ENCODE data around the gene RFXAP.
"Not testable (repeated sequence)": the region's sequence is repeated elsewhere in the genome, so short reads cannot be mapped to it uniquely, and the experiment has no call there.

The RFXAP gene, protein sequence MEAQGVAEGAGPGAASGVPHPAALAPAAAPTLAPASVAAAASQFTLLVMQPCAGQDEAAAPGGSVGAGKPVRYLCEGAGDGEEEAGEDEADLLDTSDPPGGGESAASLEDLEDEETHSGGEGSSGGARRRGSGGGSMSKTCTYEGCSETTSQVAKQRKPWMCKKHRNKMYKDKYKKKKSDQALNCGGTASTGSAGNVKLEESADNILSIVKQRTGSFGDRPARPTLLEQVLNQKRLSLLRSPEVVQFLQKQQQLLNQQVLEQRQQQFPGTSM

DNA sequence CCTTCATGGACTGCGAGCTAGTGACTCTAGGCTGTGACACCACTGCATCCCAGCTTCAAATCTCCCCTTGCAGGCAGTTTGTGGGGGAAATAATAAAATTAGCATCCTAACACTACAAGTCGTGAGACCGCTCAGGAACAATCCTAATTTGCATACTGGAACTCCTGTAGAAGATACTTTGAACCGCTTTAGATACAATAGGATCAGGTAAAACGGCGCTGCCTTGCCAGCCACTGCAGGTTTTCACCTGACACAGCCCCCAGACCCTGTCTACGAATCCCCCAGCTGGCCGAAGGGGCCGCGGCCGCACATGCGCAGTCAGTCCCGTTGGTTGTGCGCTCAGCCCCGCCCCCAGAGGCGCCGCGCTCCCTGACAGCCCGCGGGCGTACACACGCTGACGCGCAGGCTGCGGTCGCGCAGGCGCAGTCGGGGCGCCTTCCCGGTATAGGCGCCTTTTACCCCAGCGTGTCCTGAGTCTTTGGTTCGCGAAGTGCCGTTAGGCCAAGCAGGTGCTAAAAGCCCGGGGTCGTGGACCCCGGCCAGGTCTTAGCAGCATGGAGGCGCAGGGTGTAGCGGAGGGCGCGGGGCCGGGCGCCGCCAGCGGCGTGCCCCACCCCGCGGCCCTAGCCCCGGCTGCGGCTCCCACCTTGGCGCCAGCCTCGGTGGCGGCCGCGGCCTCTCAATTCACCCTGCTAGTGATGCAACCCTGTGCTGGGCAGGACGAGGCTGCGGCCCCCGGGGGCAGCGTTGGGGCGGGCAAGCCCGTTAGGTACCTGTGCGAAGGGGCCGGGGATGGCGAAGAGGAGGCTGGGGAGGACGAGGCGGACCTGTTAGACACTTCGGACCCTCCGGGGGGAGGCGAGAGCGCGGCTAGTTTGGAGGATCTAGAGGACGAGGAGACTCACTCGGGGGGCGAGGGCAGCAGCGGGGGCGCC, at the start of gene RFXAP:
Gene RFXAP, plus strand, starts transcription at position 419 of the 935 bp plus-strand sequence. Its CDS starts 136 bp downstream, at position 555.
- peak; percentile 78 to 86 for DNase-seq (ENCODE audit: low read depth in 2 of 2)

DNA sequence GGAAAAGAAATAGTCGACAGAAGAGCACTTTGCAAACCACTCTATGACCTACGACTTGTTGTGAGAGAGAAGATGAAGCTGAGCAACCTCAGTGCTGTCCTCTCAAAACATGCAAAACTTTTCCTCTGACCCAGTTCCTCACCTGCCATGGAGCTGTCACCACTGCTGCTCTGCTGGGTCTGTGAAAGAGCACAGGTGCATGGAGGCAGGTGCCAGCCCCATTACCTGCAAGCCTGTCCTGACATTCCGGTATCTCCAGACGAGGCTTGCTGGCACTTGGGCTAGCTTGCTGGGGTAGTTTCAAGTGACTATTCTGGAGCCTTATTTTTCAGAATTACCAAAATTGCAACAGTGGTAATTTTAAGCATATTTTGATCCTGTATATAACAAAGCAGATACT, 49.5 kb upstream of the RFXAP start:
- no peak for DNase-seq (ENCODE audit: low read depth in 2 of 2)

DNA sequence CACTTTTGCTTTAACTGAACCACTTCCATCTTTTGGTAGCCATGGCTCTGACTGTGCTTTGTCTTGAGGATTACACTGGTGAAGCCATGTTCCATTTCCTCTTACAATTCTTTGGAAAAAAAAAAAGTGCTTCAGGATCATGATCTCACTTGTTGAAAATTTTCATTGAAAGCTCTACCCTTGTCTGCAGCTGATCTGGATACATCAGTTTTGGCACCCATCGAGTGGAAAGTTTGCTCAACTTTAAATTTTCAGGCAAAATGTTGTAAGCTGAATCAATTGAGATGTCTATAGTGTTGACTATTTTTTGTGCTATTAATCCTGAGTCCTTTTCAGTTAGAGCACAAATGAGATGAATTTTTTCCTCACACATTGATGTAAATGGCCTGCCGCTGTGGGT, 48.3 kb upstream of the RFXAP start:
- DNase-seq (ENCODE audit: low read depth in 2 of 2) = no peak

DNA sequence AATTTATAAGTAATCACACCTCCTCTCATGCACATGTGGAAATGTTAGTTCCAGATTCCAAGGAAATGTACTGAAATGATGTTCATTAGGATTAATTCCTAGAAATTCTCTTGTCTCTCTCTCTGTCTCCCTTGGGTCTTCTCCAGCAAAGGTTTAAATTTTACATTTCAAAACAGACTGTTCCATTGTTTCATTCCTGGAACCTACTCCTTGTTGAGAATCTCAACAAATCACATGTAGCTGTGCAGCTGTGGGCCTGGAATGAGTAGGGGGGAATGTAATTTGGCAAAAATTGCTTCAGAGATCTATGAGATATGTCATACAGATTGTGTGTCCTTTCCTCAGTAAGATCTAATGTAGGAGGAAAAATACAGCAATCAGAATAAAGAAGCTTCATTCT, 46.2 kb upstream of the RFXAP start:
- DNase-seq (ENCODE audit: low read depth in 2 of 2) = no peak

DNA sequence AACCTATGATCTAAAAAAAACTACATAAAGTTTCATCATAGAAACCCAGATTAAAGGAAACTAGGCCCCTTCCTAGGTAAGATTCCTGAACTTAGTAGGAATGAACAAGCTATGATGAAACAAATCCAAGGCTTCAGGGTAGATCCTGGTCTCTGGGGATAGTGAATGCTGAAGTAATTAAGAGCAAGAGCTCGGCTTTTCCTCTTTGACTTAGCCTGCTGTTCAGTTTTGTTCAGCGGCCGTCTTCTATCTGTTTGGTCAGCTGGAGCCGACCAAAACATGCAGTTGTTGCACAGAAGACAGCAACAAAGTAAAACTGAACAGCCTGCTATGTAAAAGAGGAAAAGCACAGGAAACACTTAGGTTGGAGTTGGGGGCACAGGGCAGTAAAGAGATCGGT, 44.1 kb upstream of the RFXAP start:
- no peak for DNase-seq (ENCODE audit: low read depth in 2 of 2)

DNA sequence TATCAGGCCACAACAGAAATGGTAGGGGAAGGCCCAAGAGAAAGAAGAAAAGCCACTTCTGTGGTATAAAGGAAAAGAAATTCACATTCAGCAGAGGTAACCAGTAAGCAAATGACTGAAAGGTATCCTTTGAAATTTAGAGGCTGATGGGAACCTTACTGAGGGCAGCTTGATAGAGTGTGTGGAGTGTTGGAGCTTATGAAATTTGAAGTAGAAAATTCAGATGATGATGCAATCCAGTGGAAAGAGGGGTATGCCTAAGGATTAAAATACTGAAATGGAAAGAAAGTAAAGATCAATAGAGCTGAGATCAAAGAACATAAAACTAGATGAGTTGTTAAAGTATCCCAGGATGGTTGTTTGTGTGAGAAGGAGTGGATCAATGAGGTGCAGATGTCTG, 42.8 kb upstream of the RFXAP start:
- no peak for DNase-seq (ENCODE audit: low read depth in 2 of 2)

DNA sequence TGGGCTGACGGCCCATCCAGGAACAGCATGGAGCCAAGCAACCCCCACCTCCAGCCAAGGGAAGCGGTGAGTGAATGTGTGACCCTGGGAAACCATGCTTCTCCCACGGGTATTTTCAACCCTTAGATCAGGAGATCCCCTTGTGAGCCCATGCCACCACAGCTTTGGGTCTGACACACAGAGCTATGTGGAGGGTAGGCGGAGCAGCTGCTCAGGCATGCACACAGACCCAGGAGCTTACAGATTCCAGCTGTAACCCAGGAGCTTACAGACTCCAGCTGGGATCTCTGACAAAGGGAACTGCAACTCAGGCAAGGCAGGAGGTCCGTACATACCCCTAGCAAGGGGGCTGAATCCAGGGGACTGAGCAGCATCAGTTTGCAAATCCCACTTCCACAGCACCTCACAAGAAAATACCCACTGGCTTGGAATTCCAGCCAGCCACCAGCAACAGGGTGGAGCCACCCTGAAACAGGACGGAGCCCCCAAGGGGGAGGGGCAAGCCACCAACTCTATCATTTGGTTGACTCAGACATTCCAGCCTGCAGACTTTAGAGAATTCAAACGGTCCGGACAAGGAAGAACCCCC, 40.8 kb upstream of the RFXAP start:
- DNase-seq (ENCODE audit: low read depth in 2 of 2) = no peak

DNA sequence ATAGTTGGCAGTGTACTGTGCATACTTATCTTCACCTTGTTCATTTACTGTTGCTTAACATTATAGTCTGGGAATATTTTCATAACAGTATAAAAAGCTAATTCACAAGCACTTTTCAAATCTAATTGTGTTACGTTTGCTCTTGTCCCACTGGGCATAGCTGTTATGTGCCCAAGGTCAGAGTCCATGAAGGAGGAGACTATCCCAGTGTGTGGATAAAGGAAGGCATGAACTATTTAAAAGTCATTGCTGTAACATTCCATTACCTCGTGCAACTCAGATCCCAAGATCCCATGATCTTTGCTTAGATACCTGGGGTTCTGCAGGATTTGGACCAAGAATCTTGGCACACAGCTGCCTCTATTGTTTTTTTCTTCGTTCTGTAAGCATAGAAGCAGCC, 35.1 kb upstream of the RFXAP start:
- no peak for DNase-seq (ENCODE audit: low read depth in 2 of 2)

DNA sequence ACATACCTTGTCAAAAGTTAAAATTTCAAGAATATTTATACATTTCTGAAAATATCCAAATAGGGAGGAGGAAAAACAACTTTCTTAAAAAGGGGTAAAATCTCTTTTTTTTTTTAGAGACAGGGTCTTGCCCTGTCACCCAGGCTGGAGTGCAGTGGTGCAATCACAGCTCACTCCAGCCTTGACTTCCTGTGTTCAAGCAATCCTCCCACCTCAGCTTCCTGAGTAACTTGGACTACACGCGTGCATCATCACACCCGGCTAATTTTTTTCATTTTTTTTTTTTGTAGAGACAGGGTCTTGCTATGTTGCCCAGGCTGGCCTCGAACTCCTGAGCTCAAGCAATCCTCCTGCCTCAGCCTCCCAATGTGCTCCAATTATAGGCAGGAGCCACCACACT, 32.8 kb upstream of the RFXAP start:
- not testable (repeated sequence) for DNase-seq (ENCODE audit: low read depth in 2 of 2)

DNA sequence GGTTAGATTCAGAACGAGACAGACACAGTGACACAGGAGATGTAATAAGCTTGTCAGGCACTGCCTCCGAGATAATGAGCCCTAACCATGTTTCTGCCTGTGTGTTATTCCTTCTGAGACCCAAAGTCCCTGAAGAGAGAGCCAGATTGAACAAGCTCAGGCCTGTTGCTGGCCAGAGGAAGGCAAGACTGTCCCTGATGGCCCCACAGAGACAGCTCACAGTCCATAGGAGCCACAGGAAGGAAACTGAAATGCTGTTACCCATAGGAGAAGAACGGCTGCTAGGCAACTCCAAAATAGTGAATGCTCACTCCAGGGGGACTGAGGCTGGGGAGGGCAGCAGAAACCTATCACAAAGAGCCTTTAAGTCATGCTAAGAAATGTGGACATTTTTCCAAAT, 31.8 kb upstream of the RFXAP start:
- no peak for DNase-seq (ENCODE audit: low read depth in 2 of 2)

DNA sequence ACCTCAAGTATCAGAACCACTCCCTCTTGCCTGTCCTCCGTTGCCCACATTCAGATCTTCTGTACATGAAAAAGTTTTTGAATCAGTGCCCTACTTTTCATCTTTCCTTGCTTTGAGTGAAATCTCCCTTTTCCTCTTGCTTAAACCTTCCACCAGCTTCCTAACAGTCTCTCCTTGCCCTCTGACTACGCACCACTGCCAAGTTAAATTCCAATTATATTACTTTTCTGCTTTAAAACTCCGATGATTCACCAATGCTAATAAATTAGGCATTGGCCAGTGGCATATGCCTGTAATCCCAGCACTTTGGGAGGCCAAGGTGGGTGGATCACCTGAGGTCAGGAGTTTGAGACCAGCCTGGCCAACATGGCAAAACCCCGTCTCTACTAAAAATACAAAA, 30.7 kb upstream of the RFXAP start:
- DNase-seq (ENCODE audit: low read depth in 2 of 2) = no peak

DNA sequence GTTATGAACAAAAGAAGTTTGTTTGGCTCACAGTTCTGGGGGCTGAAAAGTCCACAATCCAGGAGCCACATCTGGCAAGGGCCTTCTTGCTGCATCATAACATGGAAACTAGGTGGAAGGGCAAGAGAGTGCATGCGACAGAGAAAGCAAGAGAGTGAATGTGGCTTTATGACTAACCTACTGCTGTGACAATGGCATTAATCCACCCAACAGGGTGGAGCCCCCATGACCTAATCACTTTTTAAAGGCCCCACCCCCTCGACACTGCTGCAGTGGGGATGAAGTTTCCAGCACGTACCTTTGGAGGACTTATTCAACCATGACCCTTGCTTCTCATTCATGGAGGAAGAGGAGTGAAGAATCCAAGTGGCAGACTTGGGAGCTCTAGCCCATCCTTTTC, 30.0 kb upstream of the RFXAP start:
- DNase-seq (ENCODE audit: low read depth in 2 of 2) = no peak

DNA sequence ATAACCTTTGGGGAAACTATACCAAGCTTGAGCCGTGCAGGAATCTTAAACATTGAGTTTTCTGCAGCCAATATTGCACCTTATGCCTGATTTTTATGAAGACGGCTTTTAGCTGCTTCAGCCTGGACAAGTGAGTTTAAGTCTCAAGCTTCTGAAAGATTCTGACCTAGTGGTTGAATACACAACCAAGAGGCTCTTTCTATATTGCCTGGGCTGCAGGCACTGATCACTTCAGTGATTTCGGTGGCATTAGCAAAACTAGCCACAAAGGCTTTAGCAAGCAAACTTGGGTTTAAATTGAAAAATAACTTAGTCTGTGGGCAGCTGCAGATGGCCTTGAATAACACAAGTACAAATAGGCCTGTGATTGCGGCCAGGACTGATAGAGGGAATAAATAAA, 29.3 kb upstream of the RFXAP start:
- DNase-seq (ENCODE audit: low read depth in 2 of 2) = no peak

DNA sequence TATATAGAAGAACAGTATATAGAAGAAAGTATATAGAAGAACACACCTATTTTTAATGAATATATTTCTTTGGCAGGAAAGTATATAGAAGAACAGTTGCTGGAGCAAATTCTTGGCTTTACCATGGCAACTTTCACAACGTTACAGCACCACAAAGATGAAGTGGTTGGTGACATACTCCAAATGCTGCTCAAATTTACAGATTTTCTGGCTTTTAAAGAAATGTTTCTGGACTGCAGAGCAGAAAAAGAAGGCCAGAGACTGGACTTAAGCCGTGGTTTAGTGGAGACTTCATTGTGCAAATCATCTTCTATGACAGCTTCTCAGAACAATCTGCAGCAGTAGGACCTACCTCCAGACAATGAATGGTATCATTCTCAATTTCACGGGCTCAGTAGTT, 24.3 kb upstream of the RFXAP start:
- DNase-seq (ENCODE audit: low read depth in 2 of 2) = no peak

DNA sequence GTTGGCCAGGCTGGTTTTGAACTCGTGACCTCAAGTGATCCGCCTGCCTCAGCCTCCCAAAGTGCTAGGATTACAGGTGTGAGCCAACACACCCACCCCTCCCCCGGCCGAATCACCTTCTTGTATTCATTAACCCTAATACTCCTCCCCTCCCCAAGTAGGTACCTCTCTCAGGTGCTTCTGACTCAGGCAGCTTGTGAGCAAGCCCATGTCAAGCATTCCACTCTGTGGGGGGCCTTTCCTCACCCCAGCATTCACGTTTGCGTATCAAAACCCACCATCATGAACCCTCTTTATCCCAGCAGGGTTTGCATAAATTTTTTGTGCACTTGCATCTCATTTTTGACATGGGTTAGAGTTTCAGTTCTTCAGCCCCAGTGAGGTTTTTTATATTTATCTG, 23.6 kb upstream of the RFXAP start:
- DNase-seq (ENCODE audit: low read depth in 2 of 2) = no peak

DNA sequence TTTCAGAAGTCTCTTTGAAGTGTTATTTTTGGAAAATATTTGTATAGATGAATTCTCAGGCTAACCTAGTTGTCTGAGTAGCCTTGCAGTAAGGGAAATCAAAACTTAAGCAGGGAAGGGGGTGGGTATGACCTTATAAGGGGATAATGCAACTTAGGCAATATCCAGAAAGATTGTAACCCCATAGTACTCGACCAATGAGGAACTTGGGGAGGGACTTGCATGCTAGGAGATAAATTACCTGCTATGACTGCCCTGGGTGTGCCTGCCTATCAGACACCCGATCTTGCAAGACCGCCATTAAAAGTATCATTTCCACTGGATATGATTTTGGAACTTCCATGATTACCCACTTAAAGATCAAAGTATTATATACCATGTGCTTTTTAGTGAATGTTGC, 23.0 kb upstream of the RFXAP start:
- DNase-seq (ENCODE audit: low read depth in 2 of 2) = no peak

DNA sequence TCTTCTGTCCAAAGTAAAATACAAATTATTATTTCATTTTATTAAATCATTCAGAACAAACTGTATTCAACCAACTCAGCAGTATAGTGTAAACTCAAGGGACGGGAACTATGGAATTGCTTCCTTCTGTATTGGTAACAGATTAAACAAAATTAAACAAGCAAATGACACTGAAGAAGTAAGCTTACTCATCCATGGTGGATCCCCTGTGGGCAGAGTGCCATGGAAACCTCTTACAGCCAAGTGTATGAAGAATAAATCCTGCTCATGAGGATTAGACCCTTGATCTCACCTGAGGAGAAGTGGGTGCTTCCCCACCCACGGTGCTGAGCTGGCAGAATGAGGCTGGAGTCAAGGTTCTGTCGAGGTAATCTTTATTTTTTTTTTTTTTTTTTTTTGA, 18.0 kb upstream of the RFXAP start:
- DNase-seq (ENCODE audit: low read depth in 2 of 2) = no peak

DNA sequence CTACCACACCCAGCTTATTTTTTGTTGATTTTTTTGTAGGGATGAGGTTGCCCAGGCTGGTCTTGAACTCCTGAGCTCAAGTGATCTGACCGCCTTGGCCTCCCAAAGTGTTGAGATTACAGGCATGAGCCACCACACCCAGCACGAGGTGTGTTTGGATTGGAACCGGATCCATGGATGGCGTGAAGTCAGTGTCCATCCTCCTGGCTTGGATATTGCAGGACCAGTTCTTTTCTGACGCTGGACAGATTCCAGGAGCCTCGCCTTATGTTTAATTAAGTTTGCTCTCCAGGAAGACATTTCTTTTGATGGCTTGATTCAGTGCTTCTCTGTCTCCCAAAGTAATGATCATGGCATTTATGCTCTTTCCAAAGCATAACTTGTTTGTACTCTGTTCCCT, 14.4 kb upstream of the RFXAP start:
- DNase-seq (ENCODE audit: low read depth in 2 of 2) = no peak

DNA sequence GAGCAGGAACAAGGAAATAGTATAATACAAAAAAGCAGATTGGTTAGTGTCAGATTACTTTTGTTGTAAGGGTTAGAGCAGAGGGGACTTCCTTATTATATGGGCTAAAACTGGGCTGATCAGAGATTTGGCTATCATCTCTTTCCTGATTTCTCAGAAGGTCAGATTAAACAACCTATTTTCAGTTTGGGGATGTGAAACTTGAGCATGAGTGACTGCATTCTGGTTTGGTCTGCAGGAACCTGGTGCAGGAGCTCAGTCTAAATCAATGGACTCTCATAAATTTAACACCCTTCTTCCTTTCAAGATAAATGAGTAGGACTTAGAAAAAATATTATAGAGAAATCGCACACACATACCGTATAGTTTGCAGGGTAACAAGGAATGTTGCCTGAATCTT, 12.9 kb upstream of the RFXAP start:
- no peak for DNase-seq (ENCODE audit: low read depth in 2 of 2)

DNA sequence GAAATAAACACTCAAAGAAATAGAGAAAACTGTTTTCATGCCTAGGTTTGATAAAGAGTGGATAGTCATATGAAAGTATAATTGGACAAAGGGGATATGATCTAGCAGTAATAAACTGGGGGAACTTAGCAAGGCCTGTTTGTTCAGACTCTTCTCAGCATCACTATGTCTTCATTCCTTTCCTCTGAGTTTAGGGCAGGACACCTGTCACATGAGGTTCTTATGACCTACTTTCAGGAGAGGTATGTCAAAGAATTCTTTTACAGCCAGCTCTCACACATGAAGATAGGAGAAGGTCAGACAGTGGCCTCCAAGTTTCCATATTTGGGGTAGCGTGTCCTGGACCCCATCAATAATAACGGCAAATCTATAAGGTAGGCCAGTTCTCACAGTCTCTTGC, 11.4 kb upstream of the RFXAP start:
- DNase-seq (ENCODE audit: low read depth in 2 of 2) = no peak

DNA sequence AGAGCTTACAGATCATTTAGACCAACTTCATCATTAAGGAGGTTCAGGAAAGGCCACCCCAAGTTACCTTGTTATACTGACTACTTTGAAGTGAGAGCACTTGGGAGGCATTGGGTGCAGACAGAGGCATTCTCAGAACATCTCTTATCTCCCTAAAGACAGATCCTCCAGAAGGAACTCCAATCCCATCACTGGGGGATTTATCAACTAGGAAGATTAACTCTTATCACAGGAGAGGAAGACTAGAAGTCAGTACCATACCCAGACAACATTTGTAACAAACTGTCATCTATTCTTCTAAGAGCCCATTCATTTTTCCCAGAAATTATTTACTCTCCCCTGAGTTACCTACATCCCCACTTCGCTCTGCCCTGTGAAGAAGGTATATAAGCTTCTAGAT, 5.8 kb upstream of the RFXAP start:
- DNase-seq (ENCODE audit: low read depth in 2 of 2) = no peak

DNA sequence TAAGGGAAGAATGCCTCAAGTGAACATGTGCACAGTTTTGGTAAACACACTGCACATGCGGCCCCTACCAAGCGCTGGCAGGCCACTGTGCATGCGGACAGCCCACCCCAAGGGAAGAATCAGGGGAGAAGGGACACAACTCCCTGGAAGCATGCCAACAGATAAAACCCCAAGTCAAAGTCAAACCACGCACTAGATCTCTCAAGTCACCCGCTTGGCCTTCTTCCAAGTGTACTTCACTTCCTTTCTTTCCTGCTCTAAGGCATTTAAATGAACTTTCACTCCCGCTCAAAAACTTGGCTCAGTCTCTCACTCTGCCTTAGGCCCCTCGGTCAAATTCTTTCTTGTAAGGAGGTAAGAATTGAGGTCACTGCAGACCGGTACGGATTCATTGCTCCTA, 4.6 kb upstream of the RFXAP start:
- DNase-seq (ENCODE audit: low read depth in 2 of 2) = no peak

DNA sequence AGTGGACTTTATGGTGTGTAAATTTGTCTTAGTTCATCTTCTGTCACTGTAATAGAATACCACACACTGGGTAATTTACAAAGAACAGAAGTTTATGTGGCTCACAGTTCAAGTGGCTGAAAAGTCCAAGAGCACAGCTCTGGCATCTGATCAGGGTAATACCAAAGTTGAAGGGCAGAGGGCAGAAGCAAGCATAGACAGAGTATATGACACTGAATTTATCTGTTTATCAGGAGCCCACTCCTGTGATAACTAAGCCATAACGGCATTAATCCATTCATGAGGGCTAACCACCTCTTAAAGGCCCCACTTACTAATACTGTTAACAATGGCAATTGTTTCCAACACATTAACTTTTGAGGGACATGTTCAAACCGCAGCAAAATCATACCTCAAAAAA, 4.0 kb upstream of the RFXAP start:
- DNase-seq (ENCODE audit: low read depth in 2 of 2) = no peak
